GM12891 (cell line): ENCODE measurements around the gene ARPC4.

ENCODE experiments used
- DNase-seq: peaks from one replicate; pipeline ENCODE4 v3.0.0; 2011; ENCODE audit warnings: low spot score; ENCODE audit not compliant: insufficient read length
- FAIRE-seq: peaks from 2 replicates; lab custom pipeline; 2011; peaks lifted over from hg19 to GRCh38; lab: Jason Lieb, UNC
- PAX5 ChIP-seq: IDR thresholded peaks from 2 replicates; pipeline ENCODE4 v1.6.1; 2011; ENCODE audit warnings: low read length, moderate library complexity, mild to moderate bottlenecking; ENCODE audit not compliant: insufficient read depth, severe bottlenecking
- POLR2A ChIP-seq: IDR thresholded peaks from 2 replicates; pipeline ENCODE4 v1.6.1; 2011; ENCODE audit warnings: low read depth, low read length, control low read depth
- POLR2AphosphoS5 ChIP-seq: IDR thresholded peaks from 2 replicates; pipeline ENCODE4 v1.6.1; 2011; ENCODE audit warnings: low read depth, low read length, control low read depth
- POU2F2 ChIP-seq: IDR thresholded peaks from 2 replicates; pipeline ENCODE4 v1.6.1; 2011; ENCODE audit warnings: low read depth, mild to moderate bottlenecking, control low read depth, low read length, moderate library complexity
- SPI1 ChIP-seq: IDR thresholded peaks from 2 replicates; pipeline ENCODE4 v1.6.1; 2011; ENCODE audit warnings: low read depth, low read length, control low read depth
- TAF1 ChIP-seq: IDR thresholded peaks from 2 replicates; pipeline ENCODE4 v1.6.1; 2011; ENCODE audit warnings: low read depth, low read length, control low read depth

ARPC4 gene

GRCh38 chr3:9779721-9780457 is 13.0 kb upstream of the ARPC4 start:
- peak; percentile 60 for FAIRE-seq
- no peak for DNase-seq
- TF ChIP-seq TAF1 (no peak), PAX5 (no peak), POU2F2 (no peak), SPI1 (peak; percentile 58), POLR2A (0 out of 2 replicates have a peak, but pooled peaks have one; percentile 44)

GRCh38 chr3:9780458-9780812 is 12.4 kb upstream of the ARPC4 start:
- DNase-seq (no peak), FAIRE-seq (peak; percentile 65)
- TF ChIP-seq POLR2AphosphoS5 (no peak), PAX5 (no peak), SPI1 (no peak), TAF1 (no peak), POU2F2 (no peak), POLR2A (no peak)

GRCh38 chr3:9780910-9781309 is 12.0 kb upstream of the ARPC4 start:
- no peak for DNase-seq
- no peak for FAIRE-seq
- TF ChIP-seq PAX5: peak; percentile 69
- TF ChIP-seq POU2F2: no peak

GRCh38 chr3:9781551-9781950 is 11.3 kb upstream of the ARPC4 start:
- DNase-seq (no peak), FAIRE-seq (no peak)
- TF ChIP-seq POLR2A: no peak
- TF ChIP-seq TAF1: no peak
- no peak for TF ChIP-seq SPI1

- no peak for FAIRE-seq
- no peak for DNase-seq
- TF ChIP-seq POLR2AphosphoS5 (no peak), POU2F2 (no peak), TAF1 (no peak), SPI1 (no peak), PAX5 (no peak), POLR2A (no peak)
Observed at GRCh38 chr3:9781978-9782603, 10.8 kb upstream of the ARPC4 start.

- FAIRE-seq: no peak
- no peak for DNase-seq
- no peak for TF ChIP-seq TAF1
- no peak for TF ChIP-seq POU2F2
- no peak for TF ChIP-seq POLR2A
- no peak for TF ChIP-seq SPI1
- TF ChIP-seq POLR2AphosphoS5: no peak
- TF ChIP-seq PAX5: no peak
Observed at GRCh38 chr3:9782770-9783169, 10.1 kb upstream of the ARPC4 start.

GRCh38 chr3:9783954-9784353 is 8.9 kb upstream of the ARPC4 start:
- DNase-seq (no peak), FAIRE-seq (no peak)
- TF ChIP-seq POU2F2 (no peak), SPI1 (no peak), POLR2A (no peak), TAF1 (no peak), PAX5 (no peak), POLR2AphosphoS5 (no peak)

- no peak for DNase-seq
- no peak for FAIRE-seq
- no peak for TF ChIP-seq POLR2A
- no peak for TF ChIP-seq SPI1
- no peak for TF ChIP-seq POU2F2
- no peak for TF ChIP-seq TAF1
- no peak for TF ChIP-seq PAX5
- no peak for TF ChIP-seq POLR2AphosphoS5
Observed at GRCh38 chr3:9784965-9785364, 7.9 kb upstream of the ARPC4 start.

- no peak for FAIRE-seq
- DNase-seq: no peak
- no peak for TF ChIP-seq SPI1
- no peak for TF ChIP-seq POLR2AphosphoS5
- no peak for TF ChIP-seq POLR2A
- no peak for TF ChIP-seq TAF1
- no peak for TF ChIP-seq PAX5
- TF ChIP-seq POU2F2: no peak
Observed at GRCh38 chr3:9785602-9786001, 7.3 kb upstream of the ARPC4 start.

GRCh38 chr3:9786209-9786739 is 6.6 kb upstream of the ARPC4 start:
- DNase-seq (no peak), FAIRE-seq (no peak)
- TF ChIP-seq POLR2AphosphoS5: no peak
- TF ChIP-seq POU2F2: no peak
- no peak for TF ChIP-seq TAF1
- no peak for TF ChIP-seq PAX5
- no peak for TF ChIP-seq POLR2A
- no peak for TF ChIP-seq SPI1
